HG03196 (cell line): Measurements from ENCODE around the gene HOXD8.

Experiments used
- ATAC-seq: cut with Tn5 transposase; IDR thresholded peaks from one replicate; pipeline ENCODE4 v1.9.1; 2021; ENCODE audit not compliant: unreplicated experiment

HOXD8 gene

DNA sequence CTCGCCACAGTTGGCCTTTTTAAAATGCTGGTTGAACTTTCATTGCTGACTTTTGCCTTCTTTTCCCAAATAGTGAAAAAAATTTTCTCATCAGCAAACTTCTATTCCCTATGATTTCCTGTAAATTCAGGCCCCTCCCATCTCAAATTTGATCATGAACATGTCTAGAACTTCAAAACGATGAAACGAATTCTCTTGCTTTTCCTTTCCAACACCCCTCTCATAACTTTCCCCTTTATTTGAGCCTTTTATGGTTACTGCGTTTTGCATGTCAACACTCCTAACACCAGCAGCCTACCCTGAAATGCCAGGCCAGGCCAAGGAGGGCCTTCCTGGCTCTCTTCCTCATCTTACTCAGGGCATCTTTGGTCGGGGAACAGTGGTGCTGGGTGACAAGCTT is 38.6 kb upstream of the HOXD8 start:
- no peak for ATAC-seq

DNA sequence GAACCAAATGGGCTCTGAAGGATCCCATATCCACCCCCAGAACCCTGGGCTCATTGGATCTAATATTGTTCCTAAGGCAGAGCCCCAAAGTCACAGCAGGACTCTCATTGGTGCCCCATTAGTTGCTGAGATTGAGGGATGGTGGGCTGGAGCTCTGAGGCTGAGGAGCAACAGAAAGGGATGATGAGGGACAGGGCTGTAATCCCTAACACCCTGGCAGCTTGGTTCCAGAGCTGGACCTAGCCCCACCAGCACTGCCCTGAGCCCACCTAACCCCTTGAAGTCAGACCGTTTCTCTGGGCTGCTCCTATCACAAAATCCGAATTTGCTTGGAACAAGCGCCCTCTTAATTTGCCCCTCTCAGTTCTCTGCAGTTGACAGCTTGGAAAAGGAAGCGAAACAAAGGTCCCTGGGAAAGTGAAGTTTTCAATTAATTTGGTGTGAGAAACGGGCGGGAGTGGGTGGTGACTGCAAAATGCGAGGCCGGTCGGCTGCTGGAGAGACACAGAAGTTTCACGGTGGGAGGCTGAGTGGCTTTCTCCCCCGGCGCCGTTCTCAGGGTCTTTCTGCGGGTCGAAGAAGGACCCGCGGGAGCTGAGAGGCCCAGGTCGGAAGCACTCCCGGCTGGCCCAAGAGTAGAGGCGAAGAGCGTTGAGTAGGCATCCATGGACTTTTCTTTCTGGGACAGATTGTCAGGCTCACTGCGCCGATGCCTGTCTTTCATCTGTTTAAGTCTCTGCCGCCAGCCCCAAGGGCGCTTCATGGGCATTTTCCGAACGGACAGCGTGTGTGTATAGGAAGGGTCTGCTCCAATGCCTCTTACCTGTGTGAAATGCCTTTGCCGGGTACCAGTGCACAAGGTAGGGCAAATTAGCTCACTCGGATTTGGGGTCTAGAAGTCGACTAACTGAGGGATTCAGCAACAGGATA is 37.9 kb upstream of the HOXD8 start:
- ATAC-seq = no peak

DNA sequence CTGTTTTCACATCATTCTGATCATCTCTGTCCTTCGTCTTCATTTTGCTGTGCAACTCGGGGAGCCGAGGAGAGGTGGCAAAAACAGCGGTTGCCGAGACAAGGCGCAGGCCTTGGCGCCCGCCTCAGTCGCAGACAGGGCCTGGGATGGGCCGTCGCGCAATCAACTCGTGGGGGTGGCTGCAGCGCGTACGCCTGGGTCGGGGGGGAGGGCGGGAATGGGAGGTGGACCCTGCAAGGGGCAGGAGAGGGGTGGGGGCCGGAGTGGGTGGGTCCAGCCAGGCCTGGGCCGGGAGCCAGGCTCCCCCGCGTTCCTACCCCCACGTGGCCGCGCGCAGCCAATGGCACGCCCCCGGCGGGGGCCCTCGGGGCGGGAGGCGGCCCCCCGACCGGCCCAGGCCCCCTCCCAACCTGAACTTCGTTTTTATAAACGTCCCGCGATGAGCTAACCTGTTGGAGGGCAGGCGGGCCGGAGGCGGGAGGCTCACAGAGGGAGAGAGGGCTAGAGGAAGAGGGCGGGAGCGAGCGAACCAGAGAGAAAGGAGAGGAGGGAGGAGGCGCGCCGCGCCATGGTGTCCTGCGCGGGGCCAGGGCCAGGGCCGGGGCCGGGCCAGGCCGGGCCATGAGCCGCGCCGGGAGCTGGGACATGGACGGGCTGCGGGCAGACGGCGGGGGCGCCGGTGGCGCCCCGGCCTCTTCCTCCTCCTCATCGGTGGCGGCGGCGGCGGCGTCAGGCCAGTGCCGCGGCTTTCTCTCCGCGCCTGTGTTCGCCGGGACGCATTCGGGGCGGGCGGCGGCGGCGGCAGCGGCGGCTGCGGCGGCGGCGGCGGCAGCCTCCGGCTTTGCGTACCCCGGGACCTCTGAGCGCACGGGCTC is 37.0 kb upstream of the HOXD8 start, which contains the start of gene HOXD13:
HOXD13 (plus strand) TSS at position 452 of the 875 bp plus-strand sequence; CDS start at position 622, 170 bp downstream.
- ATAC-seq = no peak

DNA sequence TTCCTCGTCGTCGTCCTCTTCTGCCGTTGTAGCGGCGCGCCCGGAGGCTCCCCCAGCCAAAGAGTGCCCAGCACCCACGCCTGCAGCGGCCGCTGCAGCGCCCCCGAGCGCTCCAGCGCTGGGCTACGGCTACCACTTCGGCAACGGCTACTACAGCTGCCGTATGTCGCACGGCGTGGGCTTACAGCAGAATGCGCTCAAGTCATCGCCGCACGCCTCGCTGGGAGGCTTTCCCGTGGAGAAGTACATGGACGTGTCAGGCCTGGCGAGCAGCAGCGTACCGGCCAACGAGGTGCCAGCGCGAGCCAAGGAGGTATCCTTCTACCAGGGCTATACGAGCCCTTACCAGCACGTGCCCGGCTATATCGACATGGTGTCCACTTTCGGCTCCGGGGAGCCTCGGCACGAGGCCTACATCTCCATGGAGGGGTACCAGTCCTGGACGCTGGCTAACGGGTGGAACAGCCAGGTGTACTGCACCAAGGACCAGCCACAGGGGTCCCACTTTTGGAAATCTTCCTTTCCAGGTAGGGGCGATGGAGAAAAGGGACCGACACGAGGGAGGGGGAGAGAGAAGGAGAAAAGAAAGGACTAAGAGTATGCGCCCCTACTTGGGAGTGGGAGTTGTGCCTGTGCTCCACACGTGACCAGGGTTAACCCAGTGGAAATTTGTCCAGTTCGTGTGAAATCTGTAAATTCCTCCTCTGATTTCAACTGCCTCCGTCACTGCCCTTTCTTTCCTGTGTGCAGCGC is 36.2 kb upstream of the HOXD8 start:
- ATAC-seq = no peak

DNA sequence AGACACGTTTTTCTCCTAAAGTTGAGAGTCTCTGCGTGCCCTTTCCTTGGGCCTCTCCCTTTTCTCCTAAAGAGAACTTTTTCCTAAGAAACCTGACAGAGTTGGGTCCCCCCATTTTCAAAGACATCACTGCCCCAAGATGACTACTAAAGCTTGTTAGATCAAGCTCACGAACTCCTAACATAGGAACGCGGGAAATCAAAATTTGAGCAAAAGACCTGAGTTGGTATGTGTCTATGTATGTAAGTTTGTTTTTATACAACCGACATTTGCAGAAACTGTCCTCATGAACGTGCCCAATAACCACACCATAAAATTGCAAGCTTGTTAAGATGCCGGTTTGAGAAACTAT is 35.6 kb upstream of the HOXD8 start:
- no peak for ATAC-seq

DNA sequence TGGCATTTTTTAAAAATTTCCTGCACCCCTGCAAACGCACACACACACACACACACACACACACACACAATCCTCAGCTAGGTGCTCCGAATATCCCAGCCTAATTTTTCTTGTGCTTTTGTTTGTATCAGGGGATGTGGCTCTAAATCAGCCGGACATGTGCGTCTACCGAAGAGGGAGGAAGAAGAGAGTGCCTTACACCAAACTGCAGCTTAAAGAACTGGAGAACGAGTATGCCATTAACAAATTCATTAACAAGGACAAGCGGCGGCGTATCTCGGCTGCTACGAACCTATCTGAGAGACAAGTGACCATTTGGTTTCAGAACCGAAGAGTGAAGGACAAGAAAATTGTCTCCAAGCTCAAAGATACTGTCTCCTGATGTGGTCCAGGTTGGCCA is 35.2 kb upstream of the HOXD8 start:
- ATAC-seq = no peak

DNA sequence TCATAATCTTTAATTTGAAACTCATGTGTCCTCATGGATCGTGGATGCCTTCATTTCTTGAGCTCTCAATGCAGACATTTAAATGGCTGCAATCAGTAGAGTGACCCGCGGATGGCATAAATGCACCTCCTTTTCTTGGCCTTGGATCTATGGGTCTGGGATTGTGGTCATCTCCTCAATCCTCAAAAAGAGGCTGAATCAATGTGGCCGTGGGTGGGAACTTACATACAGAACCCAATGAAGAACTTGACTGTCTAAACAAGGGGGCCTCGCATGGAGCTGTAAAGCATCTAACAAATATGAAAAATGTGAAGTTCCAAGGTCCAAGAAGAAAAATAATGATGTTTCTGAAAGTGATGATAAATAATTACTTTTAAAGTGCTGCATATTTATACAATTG is 34.1 kb upstream of the HOXD8 start:
- no peak for ATAC-seq

DNA sequence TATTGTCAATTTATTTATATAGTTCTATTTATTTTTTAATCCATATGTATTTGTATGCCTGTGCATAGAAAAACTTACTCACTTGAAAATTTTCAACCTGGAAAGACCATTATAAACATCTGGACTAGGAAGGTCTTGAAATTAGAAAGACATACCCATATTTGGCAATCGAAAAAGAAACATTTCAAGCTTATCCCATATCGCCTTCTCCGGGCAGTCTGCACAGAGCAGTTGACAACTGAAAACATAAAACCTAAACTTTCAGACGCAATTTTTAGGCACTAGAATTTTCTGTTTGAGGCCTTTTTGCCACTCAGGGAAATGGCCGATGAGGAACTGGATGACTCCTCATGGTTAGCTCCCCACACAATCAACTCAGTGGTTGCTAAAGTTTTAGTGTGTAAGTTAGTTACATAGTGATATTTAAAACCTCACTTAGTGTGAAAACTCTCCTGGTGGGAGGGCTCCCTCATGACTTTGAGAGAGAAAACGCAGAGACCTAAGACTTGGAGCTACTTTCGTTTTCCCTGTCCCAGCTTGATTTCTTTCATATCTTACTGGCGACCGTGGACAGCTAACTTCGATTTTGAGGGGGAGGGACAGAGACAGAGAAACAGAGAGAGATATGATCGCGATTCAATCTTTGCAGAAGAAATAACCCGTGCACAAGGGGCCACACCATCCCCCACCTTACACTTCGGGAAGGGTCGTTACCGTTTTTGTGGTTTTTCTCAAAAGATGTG is 33.1 kb upstream of the HOXD8 start:
- ATAC-seq = no peak

DNA sequence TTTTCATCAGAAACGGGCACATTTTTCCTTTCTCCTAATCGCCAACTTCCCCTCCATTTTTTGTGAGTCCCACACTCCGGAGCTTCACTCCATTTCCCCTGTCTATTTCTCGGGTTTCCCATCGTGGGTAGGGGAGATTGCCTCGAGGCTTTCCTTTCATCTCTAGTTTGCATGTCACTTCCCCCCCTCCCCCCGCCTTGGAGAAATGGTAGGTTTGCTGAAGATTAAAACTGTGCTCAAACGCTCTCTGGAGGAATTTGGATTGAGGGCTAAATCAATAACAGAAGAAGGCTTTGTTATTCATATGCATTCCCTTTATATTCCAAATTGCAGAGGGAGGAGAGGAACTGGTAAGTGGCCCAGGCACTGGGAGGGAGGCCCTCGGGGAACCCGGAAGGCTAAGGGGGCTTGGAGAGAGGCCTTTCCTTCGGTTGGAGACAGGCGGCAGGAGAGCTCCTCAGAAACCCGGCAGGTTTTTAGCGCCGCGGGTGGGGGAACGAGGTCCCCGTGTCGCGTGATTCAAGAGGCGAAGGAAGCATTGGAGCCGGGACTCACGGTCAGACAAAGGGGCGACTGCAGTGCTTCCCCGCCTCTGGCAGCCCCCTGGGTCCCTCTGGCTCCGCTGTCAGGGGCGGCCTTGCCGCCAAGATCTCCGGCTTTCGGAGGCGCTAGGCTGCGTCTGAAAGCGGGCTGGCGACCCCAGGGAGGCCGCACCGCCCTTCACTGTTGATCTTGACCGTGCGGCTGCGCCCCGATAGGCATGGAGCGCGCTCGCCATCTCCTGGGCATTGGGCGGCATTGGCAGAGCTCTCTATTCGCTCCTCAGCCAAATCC is 32.3 kb upstream of the HOXD8 start:
- peak; percentile 91 for ATAC-seq

DNA sequence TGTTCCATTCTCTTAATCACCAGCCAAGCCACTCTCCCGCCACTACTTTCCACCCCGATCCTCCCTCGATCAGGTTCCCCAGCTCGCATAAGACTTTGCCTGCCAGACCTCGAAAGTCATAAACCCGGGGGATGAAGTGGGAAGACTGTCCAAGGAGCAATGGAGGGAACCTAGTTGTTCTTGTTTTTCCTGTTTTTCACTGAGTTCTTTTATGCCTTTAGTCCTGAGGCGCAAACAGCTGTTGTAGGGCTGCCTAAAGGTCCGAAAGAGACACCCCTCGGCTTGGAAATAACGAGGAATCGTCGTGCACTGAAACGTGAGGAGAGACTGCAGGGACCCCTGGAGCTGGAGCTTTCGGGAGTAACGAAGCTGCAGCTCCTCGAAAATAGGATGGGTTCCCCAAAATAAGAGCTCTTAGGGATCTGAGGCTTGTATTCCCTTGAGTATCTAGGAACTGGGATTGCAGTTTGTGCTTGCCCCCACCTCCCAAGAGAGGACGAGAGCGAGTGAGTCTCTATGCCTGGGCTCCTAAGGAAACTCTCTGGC is 31.6 kb upstream of the HOXD8 start:
- ATAC-seq = no peak

DNA sequence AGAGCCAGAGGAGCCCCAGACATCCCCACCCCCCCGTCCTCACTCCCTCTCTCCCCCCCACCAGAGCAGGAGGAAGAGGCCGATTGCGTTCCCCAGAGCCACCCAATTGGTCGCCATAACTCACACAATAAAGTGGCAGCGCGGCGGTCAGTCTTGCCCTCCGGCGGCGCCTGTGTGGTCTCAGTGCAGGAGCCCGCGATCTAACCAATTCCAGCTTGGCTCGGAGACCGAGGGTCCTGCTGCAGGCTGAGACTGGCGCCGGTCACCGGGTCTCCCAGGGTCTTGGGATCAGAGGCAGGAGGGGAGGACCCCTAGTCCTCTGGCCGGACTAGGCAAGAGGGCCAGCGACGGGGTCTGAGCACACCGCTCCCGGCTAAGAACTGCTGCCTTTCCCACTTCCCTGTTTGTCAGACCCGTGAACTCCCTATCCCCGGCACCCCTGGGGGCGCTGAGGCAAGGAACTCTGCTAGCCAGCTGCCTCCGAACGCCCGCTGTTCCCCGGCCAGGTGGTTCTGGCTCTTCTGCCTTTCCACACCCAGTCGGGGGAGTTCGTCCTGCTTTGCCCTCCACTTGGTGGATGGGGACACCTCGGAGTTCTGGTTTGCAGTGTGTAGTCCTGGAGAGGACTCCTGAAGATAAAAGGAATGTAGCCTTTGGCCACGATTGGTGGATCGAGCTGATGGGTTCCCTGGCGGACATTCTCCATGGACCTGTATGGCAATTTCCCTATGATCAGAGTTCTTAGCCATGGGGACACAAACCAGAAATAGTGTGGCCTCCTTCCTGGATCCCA is 30.9 kb upstream of the HOXD8 start:
- ATAC-seq = no peak

DNA sequence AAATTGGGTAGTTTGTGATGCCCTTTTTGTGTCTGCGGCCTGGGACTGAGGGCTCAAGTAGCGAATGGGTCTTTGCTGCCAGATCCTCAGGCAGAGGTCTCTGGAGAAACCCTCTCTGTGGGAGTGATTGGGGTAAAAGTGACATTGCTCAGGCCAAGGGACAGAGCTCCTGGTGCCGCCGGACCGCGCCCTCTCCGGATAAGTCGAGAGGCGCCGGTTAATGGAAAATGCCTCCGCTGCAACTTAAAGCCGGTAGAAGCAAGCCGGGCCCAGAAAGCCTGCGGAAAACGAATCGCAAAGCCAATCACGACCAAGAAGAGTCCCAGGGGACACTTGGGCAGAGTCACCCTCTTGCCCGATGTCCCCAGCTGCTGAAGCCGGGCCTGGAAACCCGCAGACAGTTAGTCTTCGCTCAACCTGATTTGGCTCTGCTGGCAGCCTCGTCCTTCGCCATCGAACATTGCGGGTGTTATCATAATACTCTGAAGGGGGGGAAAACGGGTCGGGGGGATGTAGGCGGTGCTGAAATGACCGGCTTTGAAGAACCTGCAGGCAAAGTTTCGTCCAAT is 30.3 kb upstream of the HOXD8 start:
- no peak for ATAC-seq

DNA sequence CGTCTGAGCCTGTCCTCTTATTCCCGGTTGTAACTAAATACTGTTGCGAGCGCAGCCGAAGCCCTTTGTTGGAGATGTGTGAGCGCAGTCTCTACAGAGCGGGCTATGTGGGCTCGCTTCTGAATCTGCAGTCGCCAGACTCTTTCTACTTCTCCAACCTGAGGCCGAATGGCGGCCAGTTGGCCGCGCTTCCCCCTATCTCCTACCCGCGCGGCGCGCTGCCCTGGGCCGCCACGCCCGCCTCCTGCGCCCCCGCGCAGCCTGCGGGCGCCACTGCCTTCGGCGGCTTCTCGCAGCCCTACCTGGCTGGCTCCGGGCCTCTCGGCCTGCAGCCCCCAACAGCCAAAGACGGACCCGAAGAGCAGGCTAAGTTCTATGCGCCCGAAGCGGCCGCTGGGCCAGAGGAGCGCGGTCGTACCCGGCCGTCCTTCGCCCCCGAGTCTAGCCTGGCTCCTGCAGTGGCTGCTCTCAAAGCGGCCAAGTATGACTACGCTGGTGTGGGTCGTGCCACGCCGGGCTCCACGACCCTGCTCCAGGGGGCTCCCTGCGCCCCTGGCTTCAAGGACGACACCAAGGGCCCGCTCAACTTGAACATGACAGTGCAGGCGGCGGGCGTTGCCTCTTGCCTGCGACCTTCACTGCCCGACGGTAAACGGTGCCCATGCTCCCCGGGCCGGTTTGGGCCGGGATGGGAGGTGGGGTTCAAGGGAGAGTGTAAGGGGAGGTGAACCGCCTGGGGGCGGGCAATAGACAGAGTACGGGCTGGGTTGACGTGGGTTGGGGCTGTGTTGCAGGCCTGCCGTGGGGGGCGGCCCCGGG is 29.6 kb upstream of the HOXD8 start, which contains the start of gene HOXD12:
HOXD12 (plus strand) TSS at position 68 of the 819 bp plus-strand sequence; CDS start at position 75, 7 bp downstream.
- ATAC-seq = no peak

DNA sequence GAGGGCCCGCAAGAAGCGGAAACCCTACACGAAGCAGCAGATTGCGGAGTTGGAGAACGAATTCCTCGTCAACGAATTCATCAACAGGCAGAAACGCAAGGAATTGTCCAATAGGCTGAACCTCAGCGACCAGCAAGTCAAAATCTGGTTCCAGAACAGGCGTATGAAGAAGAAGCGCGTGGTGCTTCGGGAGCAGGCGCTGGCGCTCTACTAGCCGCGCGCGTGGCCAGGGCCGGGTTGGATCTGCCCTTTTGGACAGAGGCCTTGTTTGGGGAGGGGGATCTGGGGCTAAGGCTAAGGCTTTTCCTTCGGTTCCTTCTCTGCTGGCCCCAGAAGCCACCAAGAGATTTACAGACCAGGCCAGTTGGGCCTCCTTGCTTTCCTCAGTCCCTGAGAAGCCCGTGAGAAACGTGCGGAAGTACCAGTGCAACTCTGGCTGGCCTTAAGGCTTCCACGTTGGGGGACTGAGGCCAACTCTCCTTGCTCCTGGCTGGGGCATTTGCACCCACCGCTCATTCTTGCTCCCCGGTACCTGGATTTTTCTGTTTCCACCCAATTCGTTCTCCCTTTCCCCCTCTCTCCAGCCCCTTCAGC is 28.9 kb upstream of the HOXD8 start:
- ATAC-seq = no peak

DNA sequence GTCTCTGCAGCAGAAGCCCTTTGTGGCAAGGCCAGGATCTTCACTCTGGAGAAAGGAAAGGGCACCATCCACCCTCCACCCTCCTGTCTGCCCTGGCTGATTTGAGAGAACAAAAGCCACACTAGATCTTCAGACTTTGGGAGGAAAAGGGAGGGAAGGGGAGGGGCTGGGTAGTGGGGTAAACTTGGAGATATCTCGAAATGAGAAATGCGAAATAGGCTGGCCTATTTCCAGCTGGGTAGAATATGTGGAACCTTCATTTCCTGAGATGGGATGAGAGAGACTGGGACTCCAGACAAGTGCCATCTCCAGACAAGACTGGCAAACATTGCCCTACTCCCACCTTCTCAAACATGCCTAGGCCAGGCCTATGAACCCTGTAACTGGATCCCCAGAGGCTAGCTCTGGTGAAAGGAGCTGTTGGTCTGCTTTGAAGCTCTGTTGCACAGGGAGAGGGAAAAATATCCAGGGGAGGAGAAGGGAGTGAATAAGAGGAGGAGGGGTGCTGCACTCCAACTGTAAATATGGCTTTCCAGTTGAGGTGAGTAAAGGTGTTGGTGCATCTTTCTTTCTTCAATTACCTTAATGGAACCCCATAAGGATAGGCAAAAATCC is 28.2 kb upstream of the HOXD8 start:
- no peak for ATAC-seq

DNA sequence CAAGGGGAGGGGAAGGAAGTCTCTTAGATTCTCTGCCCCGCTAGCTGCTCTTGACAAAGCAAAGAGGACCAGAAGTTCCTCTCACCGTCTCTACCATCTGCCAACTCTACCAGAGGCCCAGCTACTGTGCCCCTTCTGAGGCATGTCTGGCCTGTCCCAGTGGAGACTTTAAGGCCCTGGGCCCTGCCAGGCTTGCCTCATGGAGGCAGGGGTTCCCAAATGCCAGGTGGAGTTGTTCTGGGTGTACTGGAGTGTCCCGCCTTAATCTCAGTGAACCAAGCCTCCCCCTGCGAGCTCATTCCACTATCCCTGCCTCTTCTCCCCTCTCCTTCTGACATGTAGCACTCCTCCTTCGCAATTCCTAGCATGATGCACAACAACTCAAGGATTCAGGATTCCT is 27.7 kb upstream of the HOXD8 start:
- no peak for ATAC-seq
